Parathyroid adenoma (tissue), 2 donors: Measurements from ENCODE around the gene UTP11.

ENCODE experiments used
- H2AFZ ChIP-seq: fragments of 300-600 bp; sonication (generic); one replicate; pipeline ENCODE4 v1.7.0; 2017; ENCODE audit warnings: antibody characterized with exemption, mild to moderate bottlenecking
- H3K27ac ChIP-seq: fragments of 300-600 bp; sonication (generic); one replicate; pipeline ENCODE4 v1.7.0; 2017
- H3K27me3 ChIP-seq: fragments of 300-600 bp; sonication (generic); one replicate; pipeline ENCODE4 v1.7.0; 2017; ENCODE audit warnings: low read length; ENCODE audit not compliant: control insufficient read depth, insufficient read depth
- H3K36me3 ChIP-seq: fragments of 300-600 bp; sonication (generic); one replicate; pipeline ENCODE4 v1.7.0; 2017; ENCODE audit warnings: low read length; ENCODE audit not compliant: control insufficient read depth, insufficient read depth
- H3K4me1 ChIP-seq: fragments of 300-600 bp; sonication (generic); one replicate; pipeline ENCODE4 v1.7.0; 2017; ENCODE audit warnings: control low read depth
- H3K4me2 ChIP-seq: fragments of 300-600 bp; sonication (generic); one replicate; pipeline ENCODE4 v1.7.0; 2017; ENCODE audit warnings: low read length
- H3K4me3 ChIP-seq: fragments of 300-600 bp; sonication (generic); one replicate; pipeline ENCODE4 v1.7.0; 2017; ENCODE audit warnings: low read depth, low read length
- H3K79me2 ChIP-seq: fragments of 300-600 bp; sonication (generic); one replicate; pipeline ENCODE4 v1.7.0; 2017; ENCODE audit warnings: control low read depth
- H3K9ac ChIP-seq: fragments of 300-600 bp; sonication (generic); one replicate; pipeline ENCODE4 v1.7.0; 2017; ENCODE audit warnings: mild to moderate bottlenecking
- H3K9me3 ChIP-seq: fragments of 300-600 bp; sonication (generic); one replicate; pipeline ENCODE4 v1.7.0; 2017; ENCODE audit warnings: low read length; ENCODE audit not compliant: control insufficient read depth
- TF ChIP-seq, protein P1 (sequence below): fragments of 300-600 bp; sonication (generic); IDR thresholded peaks from one replicate; pipeline ENCODE4 v1.7.0; 2017; ENCODE audit warnings: antibody characterized with exemption, mild to moderate bottlenecking
- donor health status: primary hyperparathyroidism.

UTP11 gene

GRCh38 chr1:38059635-38060250 is 47.2 kb downstream of the UTP11 start:
- no peak overlapping the region for H3K4me3 ChIP-seq
- H3K79me2 ChIP-seq = no peaks in the 10 kb centered on the region
- H3K4me2 ChIP-seq = no peak overlapping the region
- no peaks in the 10 kb centered on the region for H3K36me3 ChIP-seq
- H3K9me3 ChIP-seq = no peaks in the 10 kb centered on the region
- no peak overlapping the region for H2AFZ ChIP-seq
- H3K4me1 ChIP-seq = no peaks in the 10 kb centered on the region
- no peak overlapping the region for H3K27ac ChIP-seq
- no peaks in the 10 kb centered on the region for H3K27me3 ChIP-seq
- H3K9ac ChIP-seq = no peak overlapping the region
- TF ChIP-seq, protein P1, sequence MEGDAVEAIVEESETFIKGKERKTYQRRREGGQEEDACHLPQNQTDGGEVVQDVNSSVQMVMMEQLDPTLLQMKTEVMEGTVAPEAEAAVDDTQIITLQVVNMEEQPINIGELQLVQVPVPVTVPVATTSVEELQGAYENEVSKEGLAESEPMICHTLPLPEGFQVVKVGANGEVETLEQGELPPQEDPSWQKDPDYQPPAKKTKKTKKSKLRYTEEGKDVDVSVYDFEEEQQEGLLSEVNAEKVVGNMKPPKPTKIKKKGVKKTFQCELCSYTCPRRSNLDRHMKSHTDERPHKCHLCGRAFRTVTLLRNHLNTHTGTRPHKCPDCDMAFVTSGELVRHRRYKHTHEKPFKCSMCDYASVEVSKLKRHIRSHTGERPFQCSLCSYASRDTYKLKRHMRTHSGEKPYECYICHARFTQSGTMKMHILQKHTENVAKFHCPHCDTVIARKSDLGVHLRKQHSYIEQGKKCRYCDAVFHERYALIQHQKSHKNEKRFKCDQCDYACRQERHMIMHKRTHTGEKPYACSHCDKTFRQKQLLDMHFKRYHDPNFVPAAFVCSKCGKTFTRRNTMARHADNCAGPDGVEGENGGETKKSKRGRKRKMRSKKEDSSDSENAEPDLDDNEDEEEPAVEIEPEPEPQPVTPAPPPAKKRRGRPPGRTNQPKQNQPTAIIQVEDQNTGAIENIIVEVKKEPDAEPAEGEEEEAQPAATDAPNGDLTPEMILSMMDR = no peak

DNA sequence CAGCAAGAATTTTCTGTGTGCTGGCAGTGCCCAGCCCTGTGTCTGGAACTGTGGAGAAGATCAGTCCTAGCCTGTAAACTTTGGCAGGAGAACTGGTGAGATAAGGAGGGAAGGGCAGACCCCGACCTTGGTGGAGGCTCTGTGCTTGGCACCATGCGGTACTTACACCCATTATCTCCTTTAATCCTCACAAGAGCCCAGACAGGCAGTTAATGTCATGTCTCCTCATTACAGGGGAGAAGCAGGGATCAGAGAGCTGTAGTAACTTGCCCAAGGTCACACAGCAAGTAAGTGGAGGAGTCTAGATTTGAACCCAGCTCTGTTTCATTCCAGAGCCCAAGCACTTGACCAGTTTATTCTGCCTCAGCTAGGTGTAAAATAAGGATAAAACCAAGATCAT is 48.0 kb downstream of the UTP11 start:
- H3K27me3 ChIP-seq = no peaks in the 10 kb centered on the region
- no peak overlapping the region for H3K27ac ChIP-seq
- H3K4me3 ChIP-seq = no peak overlapping the region
- TF ChIP-seq, protein P1 = no peak
- no peaks in the 10 kb centered on the region for H3K36me3 ChIP-seq
- no peaks in the 10 kb centered on the region for H3K4me1 ChIP-seq
- no peak overlapping the region for H3K9ac ChIP-seq
- H3K4me2 ChIP-seq = no peak overlapping the region
- H2AFZ ChIP-seq = no peak overlapping the region
- H3K79me2 ChIP-seq = no peaks in the 10 kb centered on the region
- H3K9me3 ChIP-seq = no peaks in the 10 kb centered on the region

DNA sequence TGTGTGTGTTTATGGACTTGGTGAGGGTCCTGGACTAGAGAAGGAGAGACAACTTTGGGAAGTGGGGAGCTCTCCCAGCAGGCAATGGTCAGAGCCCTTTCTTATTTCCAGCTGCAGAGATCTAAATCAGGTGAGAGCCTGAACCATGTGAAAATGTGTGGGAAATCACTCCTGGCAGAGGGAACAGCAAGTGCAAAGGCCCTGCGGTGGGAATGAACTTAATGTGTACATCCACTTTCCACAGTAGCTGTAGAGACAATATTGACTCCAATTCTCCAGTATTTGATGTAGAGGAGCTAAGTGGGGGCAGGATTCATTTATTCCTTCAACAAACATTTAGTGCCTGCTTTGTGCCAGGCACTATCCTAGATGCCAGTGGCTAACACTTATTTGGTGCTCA is 48.8 kb downstream of the UTP11 start:
- Histone ChIP-seq H3K9ac (no peak overlapping the region), H3K4me2 (no peak overlapping the region), H3K27ac (no peak overlapping the region), H3K4me1 (no peaks in the 10 kb centered on the region), H2AFZ (no peak overlapping the region), H3K4me3 (no peak overlapping the region), H3K9me3 (no peaks in the 10 kb centered on the region), H3K27me3 (no peaks in the 10 kb centered on the region), H3K36me3 (no peaks in the 10 kb centered on the region), H3K79me2 (no peaks in the 10 kb centered on the region)
- TF ChIP-seq, protein P1 = no peak

DNA sequence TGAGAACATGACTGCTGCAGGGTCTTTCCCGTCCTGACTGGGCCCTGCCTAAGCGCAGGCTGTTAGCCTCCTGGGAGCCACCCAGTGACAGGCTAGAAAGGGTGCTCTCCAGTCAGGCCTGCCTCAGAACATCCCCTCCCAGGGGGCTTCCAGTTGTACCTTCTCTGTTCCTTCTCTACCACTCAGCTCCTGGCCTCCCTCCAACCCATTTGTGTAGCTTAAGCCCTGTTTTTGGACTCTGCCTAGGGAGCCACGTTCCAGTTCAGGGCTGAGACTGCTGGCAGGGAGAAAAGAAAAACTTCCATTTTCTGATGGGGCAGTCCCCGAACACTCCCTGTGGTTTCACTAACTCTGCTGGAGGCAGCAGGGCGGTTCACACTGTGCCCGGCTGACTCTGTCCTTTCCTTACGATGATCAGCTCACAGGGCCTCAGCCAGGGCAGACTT is 49.4 kb downstream of the UTP11 start:
- H3K27ac ChIP-seq = no peak overlapping the region
- no peak overlapping the region for H2AFZ ChIP-seq
- no peaks in the 10 kb centered on the region for H3K27me3 ChIP-seq
- TF ChIP-seq, protein P1 = no peak
- no peaks in the 10 kb centered on the region for H3K9me3 ChIP-seq
- no peaks in the 10 kb centered on the region for H3K79me2 ChIP-seq
- no peaks in the 10 kb centered on the region for H3K36me3 ChIP-seq
- H3K4me1 ChIP-seq = no peaks in the 10 kb centered on the region
- H3K4me2 ChIP-seq = no peak overlapping the region
- H3K9ac ChIP-seq = no peak overlapping the region
- no peak overlapping the region for H3K4me3 ChIP-seq
